DMS 273 treated with DMSO at 0.1 percent for 48 hours (cell line): ENCODE data around the gene TBX1.

ENCODE experiments used
- DNase-seq: peaks from one replicate; lab custom pipeline; 2025; lab: John Stamatoyannopoulos, UW

The TBX1 gene

DNA sequence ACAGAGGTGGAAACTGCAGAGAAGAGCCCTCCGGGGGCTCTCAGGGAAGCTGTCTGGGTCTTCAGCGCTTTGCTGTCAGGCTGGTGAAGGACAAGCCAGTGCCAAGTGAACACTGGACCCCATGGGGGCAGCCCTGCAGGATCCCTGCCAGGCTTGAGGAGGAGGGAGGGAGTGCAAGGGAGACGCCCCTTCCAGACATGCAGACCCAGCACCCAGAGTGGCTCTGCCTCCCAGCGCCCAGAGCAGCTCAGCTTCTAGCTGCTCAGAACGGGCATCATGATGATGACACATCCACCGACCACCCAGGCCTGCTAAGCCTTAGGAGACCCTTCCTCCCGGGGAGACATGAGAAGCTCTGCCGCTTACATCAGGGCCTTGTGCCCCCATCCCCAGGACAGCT is 39.7 kb downstream of the TBX1 start:
- DNase-seq: no peak

DNA sequence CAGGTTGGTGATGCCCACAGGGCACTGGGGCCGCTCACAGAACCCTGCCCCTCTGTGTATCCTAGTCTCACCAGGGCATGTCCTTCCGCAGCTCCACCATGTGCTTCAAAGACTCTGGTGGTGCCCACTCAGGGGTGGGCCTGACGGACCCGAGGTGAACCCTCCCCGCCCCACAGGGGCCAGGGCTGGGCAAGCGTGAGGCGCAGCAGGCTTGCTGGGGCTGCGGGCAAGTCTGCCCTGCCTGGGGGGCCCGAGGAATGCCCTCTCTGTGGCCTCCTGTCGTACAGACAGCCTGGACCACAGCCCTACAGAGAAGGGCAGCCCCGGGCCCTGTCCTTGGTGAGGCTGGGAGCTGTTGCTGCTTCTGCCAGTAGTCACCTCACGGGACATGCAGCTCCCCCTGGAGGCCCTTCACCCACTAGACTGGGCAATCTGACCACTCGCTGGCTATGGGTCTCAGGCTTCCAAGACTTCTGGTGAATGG is 40.2 kb downstream of the TBX1 start:
- DNase-seq: no peak

DNA sequence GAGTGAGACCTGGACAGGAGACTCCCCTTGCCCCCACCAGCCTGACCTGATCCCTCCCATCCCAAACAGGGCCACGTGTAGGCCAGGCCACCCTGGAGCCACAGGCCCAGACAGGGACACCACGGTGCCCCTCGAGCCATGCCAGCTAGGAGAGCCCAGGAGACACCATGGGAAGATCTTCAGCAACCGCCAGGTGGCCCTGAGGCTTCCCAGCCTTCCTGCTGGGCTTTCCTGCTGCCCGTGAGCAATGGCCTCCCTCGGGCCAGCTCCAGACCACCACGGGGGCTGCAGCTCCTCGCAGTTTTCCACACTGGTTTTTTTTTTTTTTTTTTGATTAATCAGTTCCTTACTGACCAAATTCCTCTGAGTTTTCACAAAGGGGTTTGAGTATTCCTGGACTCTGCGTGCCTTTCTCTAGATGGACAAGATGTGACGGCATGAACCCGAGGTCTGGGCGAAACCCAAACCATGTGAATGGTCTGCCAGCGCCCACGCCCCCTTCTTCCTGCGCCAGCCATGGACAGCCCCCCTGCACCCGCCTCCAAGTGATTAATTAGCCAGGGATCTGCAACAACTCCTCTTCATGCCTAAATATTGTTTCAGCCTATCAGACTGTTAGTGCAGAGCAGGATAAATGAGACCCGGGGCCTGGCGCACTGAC is 40.9 kb downstream of the TBX1 start:
- no peak for DNase-seq

DNA sequence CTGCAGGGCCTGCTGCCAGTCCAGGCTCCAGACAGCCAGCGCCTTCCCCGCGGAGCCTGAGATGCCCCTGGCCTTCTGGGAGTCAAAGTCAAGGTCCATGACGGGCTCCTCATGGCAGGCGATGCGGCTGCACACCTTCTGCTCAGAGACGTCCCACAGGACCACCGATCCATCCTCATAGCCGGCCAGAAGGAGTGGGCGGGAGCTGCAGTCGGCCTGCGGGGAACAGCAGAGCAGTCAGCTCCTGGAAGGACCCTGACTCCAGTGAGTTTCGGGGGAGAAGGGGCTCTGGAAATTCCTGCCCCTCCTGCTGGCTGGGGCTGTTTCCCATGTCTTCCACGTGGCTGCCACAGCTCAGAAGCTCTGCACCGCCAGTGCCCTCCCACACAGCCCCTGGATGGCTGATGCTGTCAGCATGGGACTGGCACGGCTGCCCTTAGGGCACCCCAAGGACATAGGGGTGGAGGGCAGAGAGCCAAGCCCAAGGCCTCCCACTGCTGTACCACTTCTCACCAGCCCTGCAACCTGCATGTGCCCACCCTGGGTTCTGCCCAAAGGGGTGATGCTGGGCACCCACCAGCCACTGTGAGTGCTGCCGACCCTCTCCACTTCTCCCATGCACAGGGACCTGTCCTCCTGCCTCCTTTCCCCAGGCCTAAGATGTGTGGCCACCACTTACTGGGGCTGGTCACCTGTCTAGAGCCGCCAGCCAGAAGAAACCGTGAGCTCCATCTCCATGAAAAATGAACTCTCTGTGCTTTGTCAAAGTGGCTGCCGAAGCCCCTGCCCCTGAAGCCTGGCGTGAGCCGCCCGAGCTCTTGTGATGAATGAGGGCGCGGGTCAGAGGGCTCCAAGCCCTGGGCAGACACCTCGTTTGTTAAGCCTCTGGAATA is 41.7 kb downstream of the TBX1 start:
- no peak for DNase-seq

DNA sequence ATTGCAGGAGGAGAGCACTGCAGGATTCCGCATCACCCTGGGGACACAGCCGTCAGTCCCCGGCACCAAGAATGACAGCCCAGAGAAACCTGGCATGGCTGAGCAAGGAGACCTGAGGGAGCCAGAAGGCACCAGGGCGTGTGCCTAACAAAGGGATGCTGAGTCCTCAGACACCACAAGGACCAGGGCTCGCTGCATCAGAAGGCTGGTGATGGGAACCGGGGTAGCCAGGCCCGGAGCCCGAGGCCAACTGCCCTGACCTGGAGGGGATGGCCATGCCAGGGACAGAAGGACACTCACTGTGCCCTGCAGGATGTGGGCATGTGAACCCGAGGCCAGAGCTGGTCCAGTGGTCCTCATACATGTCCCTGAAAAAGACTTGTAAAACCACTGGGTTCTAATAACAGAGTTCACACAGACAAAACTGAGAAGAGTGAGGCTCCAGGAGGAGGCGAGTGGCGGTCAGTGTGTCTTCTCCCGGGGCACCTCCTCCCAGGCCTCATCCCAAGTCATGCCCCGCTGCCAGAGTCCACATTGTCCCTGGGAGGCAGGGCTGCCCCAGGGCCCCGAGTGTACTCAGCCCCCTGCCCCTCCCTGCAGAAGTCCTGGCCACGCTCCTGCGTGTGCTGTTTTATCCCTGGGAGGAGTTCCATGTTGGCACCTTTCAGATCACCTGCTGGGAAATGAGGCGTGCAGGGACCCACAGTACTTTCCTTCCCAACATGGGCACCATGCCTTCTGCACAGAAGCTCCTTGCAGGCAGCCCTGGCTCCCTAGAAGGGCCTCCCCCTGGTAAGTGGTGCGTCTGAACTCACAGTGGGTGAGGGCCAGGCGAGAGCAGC is 42.5 kb downstream of the TBX1 start:
- DNase-seq: no peak

DNA sequence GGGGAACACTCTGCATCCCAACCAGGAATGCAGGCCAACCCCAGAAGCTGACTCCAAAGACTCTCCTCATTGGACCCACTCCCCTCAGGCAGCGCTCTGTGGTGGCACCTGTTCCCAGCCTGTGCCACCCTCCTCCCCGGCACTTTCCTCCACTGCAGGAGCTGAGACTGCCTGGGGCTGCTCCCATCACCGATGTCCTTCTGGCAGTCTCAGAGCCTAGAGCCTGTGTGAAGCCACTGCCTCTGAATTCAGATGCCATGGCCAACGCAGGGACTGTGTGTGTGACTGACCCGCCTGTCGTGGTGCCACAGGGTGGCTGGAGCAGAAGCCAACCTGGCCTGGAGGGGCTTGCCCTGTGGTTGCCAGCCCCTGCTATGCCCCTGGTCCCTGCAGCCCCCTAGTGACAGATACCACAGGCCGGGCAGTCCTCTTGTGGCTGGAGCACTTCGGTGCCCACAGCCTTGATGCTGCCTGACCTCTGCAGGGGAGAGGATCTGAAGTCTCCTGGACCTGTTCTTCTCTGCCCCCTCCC is 43.2 kb downstream of the TBX1 start:
- DNase-seq: no peak

DNA sequence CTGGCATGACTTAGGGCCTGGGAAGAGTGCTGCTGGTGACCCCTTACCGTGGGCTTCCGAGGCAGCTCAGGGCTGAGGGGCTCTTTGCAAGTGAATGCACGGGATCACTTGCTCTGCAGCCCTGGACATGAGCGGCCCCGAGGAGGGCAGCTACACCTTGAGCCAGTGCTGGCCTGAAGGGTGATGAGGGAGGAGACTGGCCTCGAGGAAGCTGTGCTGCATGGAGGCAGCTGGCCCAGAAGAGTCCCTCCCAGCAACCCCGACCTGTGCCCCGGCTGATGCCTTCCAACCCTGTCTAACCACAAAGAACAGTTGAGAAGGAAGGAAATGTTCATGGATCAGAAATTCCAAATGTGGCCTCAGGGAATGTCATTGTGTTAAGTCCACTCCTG is 45.2 kb downstream of the TBX1 start:
- no peak for DNase-seq

DNA sequence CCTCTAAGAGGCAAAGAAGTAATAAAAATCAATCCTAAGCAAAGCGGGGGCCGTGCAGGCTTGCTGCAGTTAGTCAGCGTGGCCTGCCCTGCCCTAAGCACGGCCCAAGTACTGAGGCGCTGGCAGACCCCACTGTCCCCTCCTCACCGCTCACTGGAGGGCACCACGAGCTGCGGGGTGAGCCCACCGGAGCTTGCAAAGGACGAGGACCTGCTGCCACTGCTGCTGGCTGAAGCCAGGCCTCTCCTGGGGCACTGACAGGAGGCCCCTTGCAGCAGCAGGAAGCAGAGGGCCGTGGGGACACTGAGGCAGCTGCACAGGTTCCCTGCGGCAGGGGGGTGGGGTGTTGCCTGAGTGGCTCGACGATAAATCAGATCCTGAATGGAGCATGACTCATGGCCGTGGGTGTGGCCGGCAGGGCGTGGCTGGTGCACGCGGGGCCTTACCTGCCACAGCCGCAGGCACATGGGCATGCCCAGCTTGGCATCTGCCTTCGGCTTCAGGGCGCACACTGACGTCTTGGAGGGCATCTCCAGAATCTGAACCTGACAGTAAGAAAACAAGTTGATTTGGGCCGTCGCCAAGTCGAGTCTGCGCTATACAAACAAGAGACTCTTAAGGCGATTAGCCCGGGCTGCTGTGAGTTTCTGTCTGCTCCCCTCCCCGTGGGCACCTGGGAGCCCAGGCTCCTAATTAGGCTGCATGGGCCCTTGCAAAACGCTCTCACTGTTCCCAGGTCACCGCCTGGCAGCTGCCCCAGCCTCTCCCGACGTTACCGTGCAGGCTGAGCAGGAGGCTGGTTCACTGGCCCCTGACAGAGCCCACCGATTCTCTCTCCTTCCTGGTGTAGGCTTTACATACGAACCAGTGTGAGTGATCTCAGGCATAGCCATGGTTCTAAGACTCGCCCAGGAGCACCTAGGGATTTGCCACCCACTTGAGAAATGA is 45.9 kb downstream of the TBX1 start:
- DNase-seq: no peak

DNA sequence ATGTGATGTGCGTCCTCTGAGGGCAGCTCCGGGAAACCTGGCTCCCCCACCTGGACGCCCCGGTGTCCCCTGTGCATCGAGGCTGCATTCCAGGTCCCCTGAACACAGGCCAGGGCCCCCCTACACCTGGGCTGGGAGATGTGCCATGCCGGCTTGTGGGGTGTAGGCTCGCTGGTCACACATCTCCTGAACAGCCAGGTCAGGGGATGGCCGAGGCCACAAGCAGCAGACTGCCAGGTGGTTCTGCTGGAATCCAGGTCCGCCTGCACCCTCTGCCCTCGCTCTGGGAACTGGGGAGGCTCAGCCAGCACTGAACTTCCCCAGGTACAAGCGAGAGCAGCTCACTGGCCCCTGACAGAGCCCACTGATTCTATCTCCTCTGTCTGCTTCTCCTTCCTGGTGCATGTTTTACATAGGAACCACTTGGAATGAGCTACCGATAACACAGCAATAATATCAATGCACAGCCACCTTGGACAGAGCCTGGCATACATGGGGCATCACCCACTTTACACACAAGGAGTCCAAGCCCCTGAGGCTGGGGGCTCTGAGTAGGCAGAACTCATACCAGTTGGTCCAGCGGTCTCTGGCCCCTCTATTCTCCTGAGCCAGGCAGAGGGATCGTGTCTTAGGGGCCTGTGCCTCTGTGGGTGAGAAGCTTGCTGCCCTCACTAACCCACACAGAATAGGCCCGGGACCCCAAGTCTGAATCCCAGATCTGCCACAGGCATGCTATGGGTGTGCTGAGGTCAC is 46.8 kb downstream of the TBX1 start:
- DNase-seq: no peak

DNA sequence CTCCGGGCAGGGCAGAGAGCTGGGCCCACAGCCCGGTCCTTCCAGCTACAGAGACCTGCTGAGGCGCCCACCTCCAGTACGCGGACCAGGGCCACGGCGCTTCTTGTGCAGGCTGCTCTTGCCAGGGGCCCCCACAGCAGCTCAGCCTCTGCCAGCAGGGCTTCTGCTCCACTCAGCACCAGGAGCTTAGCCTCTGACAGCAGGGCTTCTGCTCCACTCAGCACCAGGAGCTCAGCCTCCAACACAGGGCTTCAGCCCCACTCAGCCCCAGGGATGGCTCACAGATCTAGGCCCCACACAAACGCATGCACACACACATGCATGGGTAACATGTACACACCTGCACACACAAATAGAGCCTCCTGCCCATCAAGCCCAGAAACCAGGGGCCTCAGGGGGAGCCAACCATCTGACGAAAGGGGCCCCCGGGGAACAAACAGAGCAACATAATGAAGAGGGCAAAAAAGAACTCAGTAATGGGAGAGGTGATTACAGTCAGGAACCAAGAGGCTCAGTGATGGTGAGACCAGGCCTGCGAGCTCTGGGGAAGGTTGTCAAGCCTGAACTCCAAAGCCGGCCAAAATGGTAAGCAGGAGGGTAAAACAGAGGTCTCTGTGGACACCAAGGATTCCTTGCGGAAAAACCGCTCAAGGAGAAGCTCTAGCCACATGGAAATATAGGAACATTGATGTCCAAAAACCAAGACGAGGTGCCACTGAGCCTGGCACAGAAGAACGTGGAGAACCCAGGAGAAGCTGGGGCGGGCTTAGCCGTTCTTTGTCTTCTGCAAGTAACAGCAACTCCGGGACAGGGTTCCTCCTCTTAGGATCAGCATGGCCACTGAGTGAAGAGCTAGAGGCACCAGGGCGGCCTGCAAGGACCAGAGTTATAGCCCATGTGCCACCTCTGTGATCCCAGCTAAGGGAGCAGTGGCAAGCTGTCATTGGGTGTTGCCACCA is 47.6 kb downstream of the TBX1 start:
- no peak for DNase-seq

DNA sequence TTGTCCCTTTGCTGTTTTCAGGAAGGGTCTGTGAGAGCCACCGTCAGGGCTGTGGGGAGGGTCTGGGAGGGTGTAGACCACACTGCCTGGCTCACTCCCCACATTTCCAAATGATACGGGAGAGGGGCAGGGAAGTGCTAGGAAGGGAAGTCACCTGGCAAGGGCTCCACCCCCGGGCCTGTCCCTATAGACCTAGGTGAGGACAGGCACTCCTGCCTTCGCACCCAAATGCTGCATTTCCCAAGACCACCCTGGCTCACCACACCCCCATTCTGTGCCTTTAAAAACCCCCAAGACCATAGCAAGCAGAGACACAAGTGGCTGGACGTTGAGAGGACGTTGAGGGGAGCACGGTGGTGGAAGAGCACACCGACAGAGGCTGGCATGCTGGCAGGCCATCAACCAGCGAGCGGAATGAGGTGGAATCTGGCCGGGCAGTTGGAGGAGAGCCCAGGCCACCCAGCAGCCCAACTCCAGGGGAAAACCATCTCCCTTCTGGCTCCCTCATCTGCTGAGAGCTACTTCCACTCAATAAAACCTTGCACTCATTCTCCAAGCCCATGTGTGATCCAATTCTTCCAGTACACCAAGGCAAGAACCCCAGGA is 48.4 kb downstream of the TBX1 start:
- DNase-seq: no peak

DNA sequence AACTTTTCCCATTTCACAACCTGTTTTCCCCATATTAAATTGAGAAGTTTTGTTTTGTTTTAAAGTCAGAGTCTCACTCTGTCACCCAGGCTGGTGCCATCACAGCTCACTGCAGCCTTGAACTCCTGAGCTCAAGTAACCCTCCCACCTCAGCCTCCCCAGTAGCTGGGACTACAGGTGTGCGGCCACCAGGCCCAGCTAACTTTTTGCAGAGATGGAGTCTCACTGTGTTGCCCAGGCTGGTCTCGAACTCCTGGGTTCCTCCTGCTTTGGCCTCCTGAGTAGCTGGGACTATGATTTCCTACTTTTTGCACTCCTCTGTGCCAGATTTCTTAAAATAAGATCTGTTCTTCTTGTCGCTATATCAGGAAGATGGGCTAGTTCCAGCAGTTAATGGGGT is 49.2 kb downstream of the TBX1 start:
- no peak for DNase-seq

DNA sequence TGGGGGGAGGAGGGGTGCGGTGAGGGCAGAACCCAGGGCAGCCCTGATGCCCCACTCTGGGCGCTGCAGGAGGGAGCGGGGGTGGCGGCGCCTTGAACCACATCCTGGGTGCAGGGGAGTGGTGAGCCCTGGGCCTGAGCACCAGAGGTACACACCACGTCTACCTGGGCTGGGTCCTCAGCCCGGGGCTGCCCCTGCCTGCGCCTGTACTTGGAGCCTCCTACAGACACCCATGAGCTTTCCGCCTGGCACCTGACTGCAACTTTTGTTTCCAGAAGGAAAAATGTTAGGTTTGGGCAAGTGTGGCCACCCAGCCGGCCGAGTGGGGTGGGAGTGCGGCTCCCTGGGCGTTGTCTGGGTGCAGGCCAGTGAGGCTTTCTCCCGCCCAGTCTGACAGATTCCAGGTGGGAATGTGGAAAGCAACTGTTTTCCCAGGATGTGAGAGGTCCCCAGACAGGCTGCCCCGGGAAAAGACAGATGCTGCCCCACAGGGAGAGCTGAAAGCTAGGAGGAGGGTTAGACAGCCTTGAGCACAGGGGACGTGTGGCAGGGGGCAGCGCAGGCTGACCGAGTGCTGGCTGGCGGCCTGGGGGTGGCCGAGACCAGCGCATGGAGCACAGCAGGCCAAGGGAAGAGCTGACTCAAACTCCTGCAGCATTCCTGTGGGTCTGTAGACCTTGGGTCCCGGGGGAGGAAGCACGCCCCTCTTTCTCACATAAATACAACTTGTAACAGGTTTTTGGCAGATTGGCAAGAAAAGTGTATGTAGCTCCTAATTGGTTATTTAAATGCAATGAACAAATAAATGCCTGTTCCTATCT is 50.0 kb downstream of the TBX1 start:
- DNase-seq: no peak

DNA sequence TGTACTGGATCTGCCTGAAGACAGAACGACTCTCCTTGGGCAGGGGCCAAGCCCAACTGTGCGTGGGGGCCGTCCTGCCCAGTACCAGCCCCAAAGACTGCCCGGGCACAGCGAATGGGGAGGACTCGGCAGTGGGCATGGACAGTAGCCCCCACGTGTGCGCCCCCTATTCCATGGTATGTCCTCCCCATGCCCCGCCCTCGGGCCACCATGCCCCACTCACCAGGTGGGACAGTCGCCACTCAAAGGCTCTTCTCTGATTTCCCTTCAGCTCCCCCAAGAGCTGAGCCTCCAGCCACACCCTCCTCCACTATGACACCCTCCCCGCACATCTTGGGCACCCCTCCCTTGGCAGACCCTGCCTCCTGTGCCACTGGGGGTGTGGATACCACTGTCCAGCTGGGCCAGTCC is 50.6 kb downstream of the TBX1 start:
- DNase-seq: no peak

DNA sequence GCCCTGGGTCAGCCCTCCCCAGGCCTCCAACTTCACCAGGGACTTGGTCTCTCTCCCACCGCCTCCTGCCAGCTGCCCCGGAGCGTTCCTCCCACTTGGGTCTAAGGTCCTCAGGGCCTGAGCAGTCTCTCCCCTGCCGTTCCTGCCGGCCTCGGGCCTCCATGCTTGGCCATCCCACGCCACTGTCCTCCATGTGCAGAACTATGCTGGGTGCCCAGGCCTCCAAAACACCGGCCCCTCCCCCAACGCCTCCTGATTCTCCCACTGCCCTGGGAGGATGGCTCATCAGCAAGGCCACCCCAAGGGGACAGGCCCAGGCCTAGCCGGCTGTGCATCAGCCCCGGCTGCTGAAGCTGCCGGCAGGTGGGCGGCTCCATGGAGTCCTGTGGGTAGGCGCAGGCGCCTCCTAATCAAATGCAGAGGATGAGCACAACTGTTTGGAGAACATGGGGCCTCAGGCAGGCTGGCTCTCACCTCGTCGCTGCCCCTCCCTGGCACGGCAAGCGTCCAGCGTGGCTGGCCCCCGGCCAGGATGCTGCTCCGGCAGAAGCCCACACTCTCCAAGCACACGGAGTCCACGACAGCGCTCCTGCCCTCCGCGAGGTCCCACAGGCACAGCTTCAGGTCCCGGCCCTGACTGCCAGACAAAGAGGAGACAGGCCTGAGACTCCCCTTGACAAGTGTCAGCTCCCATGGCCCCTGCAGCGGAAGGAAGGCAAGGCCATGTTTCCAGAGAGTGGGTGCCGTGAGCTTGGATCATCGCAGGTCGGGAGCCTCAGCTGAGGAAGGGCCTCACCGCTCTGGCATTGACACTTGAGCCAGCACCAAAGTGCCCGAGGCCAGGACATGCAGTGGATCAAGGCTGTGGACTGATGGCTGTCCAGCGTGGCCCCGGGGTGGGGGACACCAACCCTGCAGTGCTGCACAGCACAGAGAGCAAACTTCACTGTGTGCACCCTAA is 51.5 kb downstream of the TBX1 start:
- DNase-seq: no peak

DNA sequence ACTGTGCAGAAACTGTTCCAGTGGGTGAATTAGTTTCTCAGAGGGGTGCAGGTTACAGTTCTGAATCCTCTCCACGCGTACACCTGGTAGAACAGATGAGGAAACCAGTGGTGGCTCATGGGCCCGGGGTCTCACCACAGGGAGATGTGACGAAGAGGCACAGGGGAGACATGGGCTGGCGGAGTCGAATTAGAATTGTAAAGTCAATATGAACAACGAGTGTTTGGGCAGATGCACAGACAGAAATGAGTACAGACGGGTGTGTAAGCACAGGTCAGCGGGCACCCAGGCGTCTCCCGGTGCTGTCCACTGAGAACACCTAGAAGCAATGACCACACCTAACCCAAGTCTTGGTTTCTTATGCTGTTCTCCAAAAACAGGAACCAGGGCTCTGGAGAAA is 52.3 kb downstream of the TBX1 start:
- no peak for DNase-seq

DNA sequence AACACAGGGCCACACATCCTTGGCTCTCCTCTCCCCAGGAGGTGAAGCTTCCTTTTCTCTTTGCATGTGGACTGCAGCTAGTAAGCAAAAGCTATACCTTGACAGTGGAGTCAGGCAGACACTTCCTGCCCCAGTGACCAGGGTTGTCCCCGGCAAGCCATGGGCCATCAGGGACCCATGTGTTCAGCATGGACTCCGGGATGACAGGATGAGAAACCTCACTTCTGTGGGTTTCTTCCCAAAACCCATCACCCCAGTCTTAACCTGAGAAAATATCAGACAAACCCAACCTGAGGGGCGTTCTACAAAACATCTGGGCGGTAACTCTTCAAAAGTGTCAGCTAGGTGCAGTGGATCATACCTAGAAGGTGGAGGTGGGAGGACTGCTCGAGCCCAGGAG is 53.9 kb downstream of the TBX1 start:
- no peak for DNase-seq
